Caco-2 (cell line): Measurements from ENCODE around the gene PRPS1. TPM values are rescaled to one million over a fixed set of nuclear protein-coding genes. Genes with fewer than 3 reads are reported as not detected.

Experiments
- BruUV-seq: library from RNA; stranded (reverse); fragments of 400-500 nt; replicated peaks from 2 replicates; lab custom pipeline; 2021; lab: Mats Ljungman, UMichigan
- CTCF ChIA-PET: fragments of 300-600 bp; sonication (Branson Sonifier 250); formaldehyde crosslinking; loops from one replicate; lab custom pipeline; 2022; ENCODE audit warnings: antibody characterized with exemption; lab: Charles Lee
- POLR2A ChIA-PET: fragments of 300-600 bp; sonication (Branson Sonifier 250); formaldehyde crosslinking; loops from one replicate; lab custom pipeline; 2022; ENCODE audit warnings: antibody characterized with exemption; lab: Charles Lee
- DNase-seq, 2 experiments: peaks; one replicate each; pipeline versions ENCODE4 v3.0.0 to v3.0.0-alpha.2; 2020 to 2022
- H3K27me3 ChIP-seq: replicated peaks from 2 replicates; pipeline ENCODE4 v1.6.0; 2011; ENCODE audit warnings: low read length; ENCODE audit not compliant: control insufficient read depth, insufficient read depth
- H3K36me3 ChIP-seq: 2 replicates; pipeline ENCODE4 v1.5.1; 2011; ENCODE audit warnings: low read length; ENCODE audit not compliant: control insufficient read depth, insufficient read depth
- H3K4me1 ChIP-seq: fragments of 250-450 bp; sonication (Bioruptor Pico); 2 replicates; pipeline ENCODE4 v1.5.1; 2020; ENCODE audit warnings: mild to moderate bottlenecking
- H3K4me3 ChIP-seq: 2 replicates; pipeline ENCODE4 v1.5.1; 2011; ENCODE audit warnings: low read depth, mild to moderate bottlenecking, control low read depth, low read length
- H3K9me3 ChIP-seq: fragments of 250-450 bp; sonication (Bioruptor Pico); 2 replicates; pipeline ENCODE4 v1.5.1; 2020; ENCODE audit warnings: mild to moderate bottlenecking, moderate library complexity
- H3K27ac Mint-ChIP-seq: one replicate; pipeline ENCODE4 v1.8.0; 2022; ENCODE audit warnings: mixed read lengths; ENCODE audit not compliant: unreplicated experiment
- H3K27me3 Mint-ChIP-seq: one replicate; pipeline ENCODE4 v1.8.0; 2022; ENCODE audit warnings: mixed read lengths; ENCODE audit not compliant: insufficient read depth, unreplicated experiment
- H3K36me3 Mint-ChIP-seq: one replicate; pipeline ENCODE4 v1.8.0; 2022; ENCODE audit warnings: mild to moderate bottlenecking, mixed read lengths; ENCODE audit not compliant: insufficient read depth, unreplicated experiment
- H3K4me1 Mint-ChIP-seq: one replicate; pipeline ENCODE4 v1.8.0; 2022; ENCODE audit warnings: low read depth, mixed read lengths; ENCODE audit not compliant: unreplicated experiment
- H3K4me3 Mint-ChIP-seq: one replicate; pipeline ENCODE4 v1.8.0; 2022; ENCODE audit warnings: mild to moderate bottlenecking, moderate library complexity, mixed read lengths; ENCODE audit not compliant: unreplicated experiment
- H3K9me3 Mint-ChIP-seq: one replicate; pipeline ENCODE4 v1.8.0; 2022; ENCODE audit warnings: mixed read lengths; ENCODE audit not compliant: unreplicated experiment
- intact Hi-C: fragments of 100-400 bp; cut with micrococcal nuclease; formaldehyde crosslinking; loops from one replicate; pipeline ENCODE4 v1.10.0; 2022; ENCODE audit not compliant: unreplicated experiment
- total RNA-seq: library from RNA; stranded (reverse); gene quantifications from 2 replicates; pipeline ENCODE4 v1.2.3, GENCODE V29; 2022
- TF ChIP-seq, protein P1 (sequence below), 2 experiments: fragments of 200-600 bp in 1 of 2; IDR thresholded peaks; 1 replicate in 1 of 2; 2 replicates in 1 of 2; pipeline versions ENCODE4 v1.5.1 to v1.8.0; 2011 to 2022; ENCODE audit warnings: antibody characterized with exemption in 1 of 2, control low read depth in 1 of 2, inconsistent platforms in 1 of 2, low read depth in 1 of 2, low read length in 1 of 2, mild to moderate bottlenecking in 1 of 2, moderate library complexity in 1 of 2; ENCODE audit not compliant: insufficient read depth in 1 of 2, severe bottlenecking in 1 of 2, unreplicated experiment in 1 of 2

PRPS1 gene
- total RNA-seq, 1 experiment from 2014 or later = 34.3 TPM

GRCh38 chrX:107674480-107675364 lies 46.4 kb downstream of the PRPS1 start:
- POLR2A ChIA-PET = no interaction called here
- TF ChIP-seq, protein P1, sequence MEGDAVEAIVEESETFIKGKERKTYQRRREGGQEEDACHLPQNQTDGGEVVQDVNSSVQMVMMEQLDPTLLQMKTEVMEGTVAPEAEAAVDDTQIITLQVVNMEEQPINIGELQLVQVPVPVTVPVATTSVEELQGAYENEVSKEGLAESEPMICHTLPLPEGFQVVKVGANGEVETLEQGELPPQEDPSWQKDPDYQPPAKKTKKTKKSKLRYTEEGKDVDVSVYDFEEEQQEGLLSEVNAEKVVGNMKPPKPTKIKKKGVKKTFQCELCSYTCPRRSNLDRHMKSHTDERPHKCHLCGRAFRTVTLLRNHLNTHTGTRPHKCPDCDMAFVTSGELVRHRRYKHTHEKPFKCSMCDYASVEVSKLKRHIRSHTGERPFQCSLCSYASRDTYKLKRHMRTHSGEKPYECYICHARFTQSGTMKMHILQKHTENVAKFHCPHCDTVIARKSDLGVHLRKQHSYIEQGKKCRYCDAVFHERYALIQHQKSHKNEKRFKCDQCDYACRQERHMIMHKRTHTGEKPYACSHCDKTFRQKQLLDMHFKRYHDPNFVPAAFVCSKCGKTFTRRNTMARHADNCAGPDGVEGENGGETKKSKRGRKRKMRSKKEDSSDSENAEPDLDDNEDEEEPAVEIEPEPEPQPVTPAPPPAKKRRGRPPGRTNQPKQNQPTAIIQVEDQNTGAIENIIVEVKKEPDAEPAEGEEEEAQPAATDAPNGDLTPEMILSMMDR (IDR thresholded peaks at IDR 0.05; ENCODE audit: insufficient read depth in 1 of 2, low read depth in 1 of 2, low read length in 1 of 2, severe bottlenecking in 1 of 2, unreplicated experiment in 1 of 2) = no peak
- H3K9me3 ChIP-seq = no peaks in the 10 kb centered on the region
- 0 out of 2 replicates have a peak, but pooled peaks cover 6% of the 10 kb centered on the region for H3K4me1 ChIP-seq
- no peaks in the 10 kb centered on the region for H3K27me3 Mint-ChIP-seq
- H3K4me1 Mint-ChIP-seq = peaks cover 8% of the 10 kb centered on the region
- no peaks in the 10 kb centered on the region for H3K27me3 ChIP-seq
- no peak overlapping the region for H3K27ac Mint-ChIP-seq
- H3K9me3 Mint-ChIP-seq = no peaks in the 10 kb centered on the region
- CTCF ChIA-PET = no interaction called here
- no peaks in the 10 kb centered on the region for H3K36me3 ChIP-seq
- peak overlapping the region; percentile 82 for H3K4me3 Mint-ChIP-seq
- no TSS peak for BruUV-seq
- intact Hi-C loops = no loop called here
- no peak overlapping the region for H3K4me3 ChIP-seq
- DNase-seq = no peak
- H3K36me3 Mint-ChIP-seq = peaks cover 4% of the 10 kb centered on the region

GRCh38 chrX:107675365-107675654 lies 47.0 kb downstream of the PRPS1 start:
- Mint-ChIP-seq H3K36me3 (peaks cover 4% of the 10 kb centered on the region), H3K4me1 (peaks cover 8% of the 10 kb centered on the region), H3K4me3 (peak overlapping the region; percentile 82), H3K27ac (no peak overlapping the region), H3K9me3 (no peaks in the 10 kb centered on the region), H3K27me3 (no peaks in the 10 kb centered on the region)
- intact Hi-C loops = no loop called here
- no peaks in the 10 kb centered on the region for H3K27me3 ChIP-seq
- H3K9me3 ChIP-seq = no peaks in the 10 kb centered on the region
- DNase-seq = no peak
- H3K36me3 ChIP-seq = no peaks in the 10 kb centered on the region
- ChIA-PET CTCF (no interaction called here), POLR2A (no interaction called here)
- H3K4me1 ChIP-seq = 0 out of 2 replicates have a peak, but pooled peaks cover 6% of the 10 kb centered on the region
- TF ChIP-seq, protein P1 (IDR thresholded peaks at IDR 0.05; ENCODE audit: insufficient read depth in 1 of 2, low read depth in 1 of 2, low read length in 1 of 2, severe bottlenecking in 1 of 2, unreplicated experiment in 1 of 2) = no peak
- no peak overlapping the region for H3K4me3 ChIP-seq
- BruUV-seq = no TSS peak

GRCh38 chrX:107675823-107676555 lies 47.7 kb downstream of the PRPS1 start:
- CTCF ChIA-PET = no interaction called here

More at GRCh38 chrX:107675823-107676555, 47.7 kb downstream of the PRPS1 start:
- no peak for DNase-seq
- intact Hi-C loops = no loop called here
- H3K4me3 ChIP-seq = peak overlapping the region; percentile 38
- Mint-ChIP-seq H3K4me1 (peaks cover 8% of the 10 kb centered on the region), H3K27me3 (no peaks in the 10 kb centered on the region), H3K9me3 (no peaks in the 10 kb centered on the region), H3K36me3 (peaks cover 4% of the 10 kb centered on the region), H3K27ac (peak overlapping the region; percentile 88), H3K4me3 (peak overlapping the region; percentile 82)
- H3K9me3 ChIP-seq = no peaks in the 10 kb centered on the region
- TSS peak; percentile 59 for BruUV-seq
- H3K4me1 ChIP-seq = 0 out of 2 replicates have a peak, but pooled peaks cover 6% of the 10 kb centered on the region
- H3K36me3 ChIP-seq = no peaks in the 10 kb centered on the region
- no peaks in the 10 kb centered on the region for H3K27me3 ChIP-seq
- TF ChIP-seq, protein P1 (IDR thresholded peaks at IDR 0.05; ENCODE audit: insufficient read depth in 1 of 2, low read depth in 1 of 2, low read length in 1 of 2, severe bottlenecking in 1 of 2, unreplicated experiment in 1 of 2) = no peak
- POLR2A ChIA-PET = no interaction called here
